Articular chondrocyte of knee joint (primary cell): ENCODE data around the gene PATE4. TPM values are rescaled to one million over a fixed set of nuclear protein-coding genes. Genes with fewer than 3 reads are reported as not detected.

Experiments used
- total RNA-seq: library from RNA; depleted of rRNA; stranded (reverse); fragments of >200 nt; gene quantifications from 2 replicates; pipeline ENCODE4 v1.2.3, GENCODE V29; 2012

The PATE4 gene, protein sequence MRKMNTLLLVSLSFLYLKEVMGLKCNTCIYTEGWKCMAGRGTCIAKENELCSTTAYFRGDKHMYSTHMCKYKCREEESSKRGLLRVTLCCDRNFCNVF
- total RNA-seq, result not detected in 2 replicates

DNA sequence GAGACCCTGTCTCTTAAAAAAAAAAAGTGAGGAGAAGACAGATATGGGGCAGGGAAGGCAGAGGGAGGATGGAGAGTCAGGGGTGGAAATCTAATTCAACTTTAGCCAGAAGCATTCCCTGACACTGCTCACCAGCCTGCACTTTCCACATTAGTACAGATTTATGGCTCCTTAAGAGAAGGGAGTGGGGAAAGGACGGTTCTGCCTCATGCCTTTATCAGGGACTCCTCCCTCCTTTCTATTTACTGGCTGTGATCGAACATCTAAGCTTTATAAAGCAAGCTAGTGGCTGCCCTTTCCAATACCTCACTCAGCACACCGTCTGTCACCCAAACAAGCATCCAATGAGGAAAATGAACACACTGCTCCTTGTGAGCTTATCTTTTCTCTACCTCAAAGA is at the start of gene PATE4:
TSS of gene PATE4 (plus strand) at position 301 of the 400 bp plus-strand sequence. CDS start at position 345, 44 bp downstream.

GRCh38 chr11:125787827-125788226 is 45.3 kb upstream of the PATE4 start, which contains the start of gene PATE3:
Gene PATE3, plus strand, starts transcription at chr11:125788127. Its CDS starts 25 bp downstream, at chr11:125788152.

DNA sequence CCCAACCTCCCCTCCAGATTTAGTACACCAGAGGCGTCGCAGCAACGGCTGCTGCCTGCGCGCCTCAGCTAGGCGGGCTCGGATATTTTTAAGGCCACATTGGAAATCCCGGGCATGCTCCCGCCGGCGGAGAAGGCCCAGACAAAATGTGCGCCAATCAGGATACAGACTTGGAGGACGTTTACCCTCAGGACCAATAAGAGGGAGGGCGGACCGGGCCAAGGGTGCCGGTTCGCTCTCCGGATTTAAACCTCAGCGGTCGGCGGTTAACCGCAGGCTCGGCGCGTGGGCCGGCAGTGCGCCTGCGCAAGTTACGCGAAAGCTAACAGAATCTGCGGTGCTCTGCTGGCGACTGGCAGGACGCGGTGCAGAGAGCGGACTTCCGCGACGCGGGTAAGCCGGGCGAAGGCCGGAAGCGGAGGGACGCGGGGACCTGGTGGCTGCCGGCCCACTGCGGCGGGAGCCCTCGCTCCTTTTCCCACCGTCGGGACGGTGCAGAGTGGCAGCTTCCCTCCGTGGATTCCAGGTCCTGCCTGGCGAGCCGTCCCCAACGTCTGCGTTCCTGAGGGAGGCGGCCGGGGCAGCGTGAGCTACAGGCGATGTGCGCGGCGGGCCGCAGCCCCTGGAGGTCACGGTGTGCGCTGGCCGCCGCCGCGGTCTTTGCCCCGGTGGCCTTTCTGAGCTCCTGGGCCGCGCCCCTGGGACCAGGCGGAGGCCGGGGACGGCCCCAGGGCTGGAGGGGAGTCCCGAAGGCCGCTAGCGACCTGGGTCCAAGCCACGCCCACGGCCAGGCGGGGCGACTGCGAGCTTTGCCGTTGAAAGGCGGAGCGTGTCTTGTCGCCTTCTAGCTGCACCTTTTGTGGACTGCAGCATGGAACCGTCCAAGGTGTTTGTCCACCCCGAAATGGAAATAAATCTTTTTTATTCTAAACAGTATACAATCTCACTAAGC is 54.5 kb downstream of the PATE4 start, which contains the start of gene HYLS1:
TSS of gene HYLS1 (plus strand) at position 296 of the 952 bp plus-strand sequence. CDS start 11,701 bp downstream, outside the sequence.

Other genes with a start within 250 kb of the PATE4 start
- 393 and 442 TPM in 2 replicates for gene STT3A, start 240.5 kb upstream of the PATE4 start, total RNA-seq
- 33.5 and 34.3 TPM in 2 replicates for gene CHEK1, start 208.2 kb upstream of the PATE4 start, total RNA-seq
- 0.11 TPM in 1 of 2 replicates, not detected in the other for gene ACRV1, start 152.5 kb upstream of the PATE4 start, total RNA-seq
- not detected in 2 replicates for gene PATE1, start 87.0 kb upstream of the PATE4 start, total RNA-seq
- 0.13 and 0.43 TPM in 2 replicates for gene PATE2, start 54.5 kb upstream of the PATE4 start, total RNA-seq
- 0.13 TPM in 1 of 2 replicates, not detected in the other for gene PATE3, start 45.2 kb upstream of the PATE4 start, total RNA-seq
- 7.3 and 11.6 TPM in 2 replicates for gene HYLS1, start 54.4 kb downstream of the PATE4 start, total RNA-seq
- 12.2 and 15.0 TPM in 2 replicates for gene PUS3, start 69.9 kb downstream of the PATE4 start, total RNA-seq
- not detected in 2 replicates for gene DDX25, start 71.2 kb downstream of the PATE4 start, total RNA-seq
- 0.39 and 0.65 TPM in 2 replicates for gene VSIG10L2, start 112.7 kb downstream of the PATE4 start, total RNA-seq
- gene CDON, start 229.6 kb downstream of the PATE4 start, total RNA-seq, result 48.3 and 56.1 TPM in 2 replicates